Ishikawa (cell line): ENCODE data around the gene NAA11.

Source experiments
- CEBPB ChIP-seq: IDR thresholded peaks from 2 replicates; pipeline ENCODE4 v1.6.1; 2012
- EGR1 ChIP-seq: IDR thresholded peaks from 2 replicates; pipeline ENCODE4 v1.6.1; 2012
- EP300 ChIP-seq: IDR thresholded peaks from 2 replicates; pipeline ENCODE4 v1.6.1; 2012; ENCODE audit warnings: borderline replicate concordance
- FOXM1 ChIP-seq: IDR thresholded peaks from 2 replicates; pipeline ENCODE4 v1.6.1; 2012; ENCODE audit warnings: low read depth, borderline replicate concordance
- NFIC ChIP-seq: IDR thresholded peaks from 2 replicates; pipeline ENCODE4 v1.6.1; 2012
- RAD21 ChIP-seq: IDR thresholded peaks from 2 replicates; pipeline ENCODE4 v1.6.1; 2012; ENCODE audit warnings: low read depth
- TAF1 ChIP-seq: IDR thresholded peaks from 2 replicates; pipeline ENCODE4 v1.6.1; 2012; ENCODE audit warnings: low read depth, mild to moderate bottlenecking
- TEAD4 ChIP-seq: IDR thresholded peaks from 2 replicates; pipeline ENCODE4 v1.6.1; 2012
- TF ChIP-seq, protein P1 (sequence below): IDR thresholded peaks from 2 replicates; pipeline ENCODE4 v1.6.1; 2012
- TF ChIP-seq, protein P2 (sequence below): IDR thresholded peaks from 2 replicates; pipeline ENCODE4 v1.6.1; 2012
- TF ChIP-seq, protein P3 (sequence below): IDR thresholded peaks from 2 replicates; pipeline ENCODE4 v1.6.1; 2012; ENCODE audit warnings: low read depth, mild to moderate bottlenecking

DNA sequence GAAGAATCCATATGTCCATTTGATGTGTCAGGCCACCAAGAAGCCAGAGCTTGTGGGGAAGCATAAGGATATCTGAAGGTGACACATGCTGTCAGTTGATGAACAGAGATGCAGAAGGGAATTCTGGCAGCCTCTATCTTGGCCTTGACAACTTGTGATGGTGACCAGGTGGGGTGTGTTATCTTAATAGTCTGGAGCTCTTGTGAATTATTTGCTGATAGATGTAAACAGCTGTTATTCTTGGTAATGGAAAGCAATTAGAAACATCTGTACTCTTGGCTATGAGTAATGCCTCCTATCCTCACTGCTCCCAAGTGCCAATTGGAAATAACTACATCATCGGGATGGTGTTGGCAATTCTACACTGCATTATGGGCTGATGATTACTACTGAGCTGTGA is 51.9 kb downstream of the NAA11 start:
- TF ChIP-seq, protein P1, sequence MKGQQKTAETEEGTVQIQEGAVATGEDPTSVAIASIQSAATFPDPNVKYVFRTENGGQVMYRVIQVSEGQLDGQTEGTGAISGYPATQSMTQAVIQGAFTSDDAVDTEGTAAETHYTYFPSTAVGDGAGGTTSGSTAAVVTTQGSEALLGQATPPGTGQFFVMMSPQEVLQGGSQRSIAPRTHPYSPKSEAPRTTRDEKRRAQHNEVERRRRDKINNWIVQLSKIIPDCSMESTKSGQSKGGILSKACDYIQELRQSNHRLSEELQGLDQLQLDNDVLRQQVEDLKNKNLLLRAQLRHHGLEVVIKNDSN = no peak
- TF ChIP-seq NFIC = no peak
- TF ChIP-seq, protein P2, sequence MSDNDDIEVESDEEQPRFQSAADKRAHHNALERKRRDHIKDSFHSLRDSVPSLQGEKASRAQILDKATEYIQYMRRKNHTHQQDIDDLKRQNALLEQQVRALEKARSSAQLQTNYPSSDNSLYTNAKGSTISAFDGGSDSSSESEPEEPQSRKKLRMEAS = no peak
- no peak for TF ChIP-seq TEAD4
- TF ChIP-seq CEBPB = no peak
- no peak for TF ChIP-seq FOXM1
- no peak for TF ChIP-seq RAD21
- no peak for TF ChIP-seq EP300
- TF ChIP-seq, protein P3, sequence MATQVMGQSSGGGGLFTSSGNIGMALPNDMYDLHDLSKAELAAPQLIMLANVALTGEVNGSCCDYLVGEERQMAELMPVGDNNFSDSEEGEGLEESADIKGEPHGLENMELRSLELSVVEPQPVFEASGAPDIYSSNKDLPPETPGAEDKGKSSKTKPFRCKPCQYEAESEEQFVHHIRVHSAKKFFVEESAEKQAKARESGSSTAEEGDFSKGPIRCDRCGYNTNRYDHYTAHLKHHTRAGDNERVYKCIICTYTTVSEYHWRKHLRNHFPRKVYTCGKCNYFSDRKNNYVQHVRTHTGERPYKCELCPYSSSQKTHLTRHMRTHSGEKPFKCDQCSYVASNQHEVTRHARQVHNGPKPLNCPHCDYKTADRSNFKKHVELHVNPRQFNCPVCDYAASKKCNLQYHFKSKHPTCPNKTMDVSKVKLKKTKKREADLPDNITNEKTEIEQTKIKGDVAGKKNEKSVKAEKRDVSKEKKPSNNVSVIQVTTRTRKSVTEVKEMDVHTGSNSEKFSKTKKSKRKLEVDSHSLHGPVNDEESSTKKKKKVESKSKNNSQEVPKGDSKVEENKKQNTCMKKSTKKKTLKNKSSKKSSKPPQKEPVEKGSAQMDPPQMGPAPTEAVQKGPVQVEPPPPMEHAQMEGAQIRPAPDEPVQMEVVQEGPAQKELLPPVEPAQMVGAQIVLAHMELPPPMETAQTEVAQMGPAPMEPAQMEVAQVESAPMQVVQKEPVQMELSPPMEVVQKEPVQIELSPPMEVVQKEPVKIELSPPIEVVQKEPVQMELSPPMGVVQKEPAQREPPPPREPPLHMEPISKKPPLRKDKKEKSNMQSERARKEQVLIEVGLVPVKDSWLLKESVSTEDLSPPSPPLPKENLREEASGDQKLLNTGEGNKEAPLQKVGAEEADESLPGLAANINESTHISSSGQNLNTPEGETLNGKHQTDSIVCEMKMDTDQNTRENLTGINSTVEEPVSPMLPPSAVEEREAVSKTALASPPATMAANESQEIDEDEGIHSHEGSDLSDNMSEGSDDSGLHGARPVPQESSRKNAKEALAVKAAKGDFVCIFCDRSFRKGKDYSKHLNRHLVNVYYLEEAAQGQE = no peak
- no peak for TF ChIP-seq TAF1
- TF ChIP-seq EGR1 = no peak
